ENCODE results near the gene C3. TPM values are rescaled to one million over a fixed set of nuclear protein-coding genes. Genes with fewer than 3 reads are reported as not detected.
A peak's percentile ranks its signal among the peaks of the same experiment; 100 is the strongest.

The C3 gene
- total and polyA plus RNA-seq, 2 experiments from 2014 or later: 556 to 563 TPM

GRCh38 chr19:6730941-6731670, 10.7 kb upstream of the C3 start:
- Histone ChIP-seq H3K9me3 (ENCODE audit: low read depth) (no peaks in the 10 kb centered on the region), H3K4me3 (no peak overlapping the region), H3K36me3 (replicated peaks; ENCODE audit: insufficient read depth, low read depth) (no peaks in the 10 kb centered on the region), H3K79me2 (peaks cover 14% of the 10 kb centered on the region), H3K4me2 (peak overlapping the region; percentile 52), H4K20me1 (ENCODE audit: insufficient read depth, poor library complexity, severe bottlenecking) (no peaks in the 10 kb centered on the region), H3K27me3 (no peaks in the 10 kb centered on the region), H3K27ac (no peak overlapping the region), H3K9me2 (replicated peaks; ENCODE audit: insufficient read depth) (no peaks in the 10 kb centered on the region), H3K4me1 (ENCODE audit: insufficient read depth) (peaks cover 12% of the 10 kb centered on the region), H2AFZ (no peak overlapping the region)
- DNase-seq (ENCODE audit: low spot score): no peak
- WGBS (ENCODE audit: low lambda C conversion rate, missing lambda C conversion rate): 92% methylated on average over 14 of the region's 30 CpGs
- TF ChIP-seq, protein P1, sequence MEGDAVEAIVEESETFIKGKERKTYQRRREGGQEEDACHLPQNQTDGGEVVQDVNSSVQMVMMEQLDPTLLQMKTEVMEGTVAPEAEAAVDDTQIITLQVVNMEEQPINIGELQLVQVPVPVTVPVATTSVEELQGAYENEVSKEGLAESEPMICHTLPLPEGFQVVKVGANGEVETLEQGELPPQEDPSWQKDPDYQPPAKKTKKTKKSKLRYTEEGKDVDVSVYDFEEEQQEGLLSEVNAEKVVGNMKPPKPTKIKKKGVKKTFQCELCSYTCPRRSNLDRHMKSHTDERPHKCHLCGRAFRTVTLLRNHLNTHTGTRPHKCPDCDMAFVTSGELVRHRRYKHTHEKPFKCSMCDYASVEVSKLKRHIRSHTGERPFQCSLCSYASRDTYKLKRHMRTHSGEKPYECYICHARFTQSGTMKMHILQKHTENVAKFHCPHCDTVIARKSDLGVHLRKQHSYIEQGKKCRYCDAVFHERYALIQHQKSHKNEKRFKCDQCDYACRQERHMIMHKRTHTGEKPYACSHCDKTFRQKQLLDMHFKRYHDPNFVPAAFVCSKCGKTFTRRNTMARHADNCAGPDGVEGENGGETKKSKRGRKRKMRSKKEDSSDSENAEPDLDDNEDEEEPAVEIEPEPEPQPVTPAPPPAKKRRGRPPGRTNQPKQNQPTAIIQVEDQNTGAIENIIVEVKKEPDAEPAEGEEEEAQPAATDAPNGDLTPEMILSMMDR (IDR thresholded peaks at IDR 0.05; ENCODE audit: poor library complexity): no peak
- TF ChIP-seq EZH2phosphoT487 (IDR thresholded peaks at IDR 0.05; ENCODE audit: low read depth, severe bottlenecking, unreplicated experiment) (no peak), EZH2 (IDR thresholded peaks at IDR 0.05; ENCODE audit: borderline replicate concordance) (no peak)

- Histone ChIP-seq H2AFZ (no peak overlapping the region), H3K9me3 (ENCODE audit: low read depth) (no peaks in the 10 kb centered on the region), H3K4me3 (no peak overlapping the region), H3K4me2 (peak overlapping the region; percentile 52), H3K36me3 (replicated peaks; ENCODE audit: insufficient read depth, low read depth) (no peaks in the 10 kb centered on the region), H3K27me3 (no peaks in the 10 kb centered on the region), H3K79me2 (peaks cover 8% of the 10 kb centered on the region), H3K27ac (peak overlapping the region; percentile 75), H4K20me1 (ENCODE audit: insufficient read depth, poor library complexity, severe bottlenecking) (no peaks in the 10 kb centered on the region), H3K9me2 (replicated peaks; ENCODE audit: insufficient read depth) (no peaks in the 10 kb centered on the region), H3K4me1 (ENCODE audit: insufficient read depth) (peaks cover 12% of the 10 kb centered on the region)
- WGBS (ENCODE audit: low lambda C conversion rate, missing lambda C conversion rate): 70% methylated on average over 21 of the region's 27 CpGs
- TF ChIP-seq EZH2 (IDR thresholded peaks at IDR 0.05; ENCODE audit: borderline replicate concordance): no peak
- no peak for TF ChIP-seq EZH2phosphoT487 (IDR thresholded peaks at IDR 0.05; ENCODE audit: low read depth, severe bottlenecking, unreplicated experiment)
- TF ChIP-seq, protein P1 (IDR thresholded peaks at IDR 0.05; ENCODE audit: poor library complexity): no peak
- peak; percentile 92 for DNase-seq (ENCODE audit: low spot score)
Measured at GRCh38 chr19:6730153-6730804, 9.8 kb upstream of the C3 start.

DNA sequence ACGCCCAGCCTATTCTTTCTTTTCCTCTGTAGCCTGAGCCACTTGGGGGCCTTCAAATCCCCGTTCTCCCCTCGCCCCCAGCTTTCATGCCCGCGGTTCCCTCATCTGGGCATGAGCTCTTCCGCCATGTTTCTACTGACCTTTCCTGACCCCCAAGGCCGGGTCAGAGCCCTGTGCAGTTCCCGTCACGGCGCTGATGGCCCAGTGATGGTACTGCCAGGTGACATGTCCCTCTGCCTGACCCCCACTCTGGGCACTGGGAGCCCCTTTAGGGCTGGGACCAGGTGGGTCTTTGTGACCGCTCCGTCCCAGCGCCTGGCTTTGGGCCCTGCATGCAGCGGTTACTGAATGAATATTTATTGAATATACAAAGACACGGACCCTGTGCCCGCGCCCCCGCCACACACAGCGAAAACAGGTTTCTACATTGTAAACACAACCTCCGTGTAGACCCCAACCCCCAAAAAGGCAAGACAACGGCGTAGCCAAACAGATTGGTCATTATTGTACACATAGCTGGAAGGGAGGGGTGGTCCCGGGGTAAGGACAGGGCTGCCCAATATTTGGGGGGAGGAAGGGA, 9.2 kb upstream of the C3 start:
- Histone ChIP-seq H4K20me1 (ENCODE audit: insufficient read depth, poor library complexity, severe bottlenecking) (no peaks in the 10 kb centered on the region), H3K27me3 (no peaks in the 10 kb centered on the region), H3K9me3 (ENCODE audit: low read depth) (no peaks in the 10 kb centered on the region), H3K79me2 (peaks cover 2% of the 10 kb centered on the region), H3K9me2 (replicated peaks; ENCODE audit: insufficient read depth) (no peaks in the 10 kb centered on the region), H3K4me1 (ENCODE audit: insufficient read depth) (peaks cover 9% of the 10 kb centered on the region), H3K36me3 (replicated peaks; ENCODE audit: insufficient read depth, low read depth) (no peaks in the 10 kb centered on the region), H3K27ac (peak overlapping the region; percentile 75), H3K4me2 (peak overlapping the region; percentile 52), H2AFZ (no peak overlapping the region), H3K4me3 (no peak overlapping the region)
- 93% methylated on average over 23 of the region's 23 CpGs for WGBS (ENCODE audit: low lambda C conversion rate, missing lambda C conversion rate)
- TF ChIP-seq EZH2 (IDR thresholded peaks at IDR 0.05; ENCODE audit: borderline replicate concordance): no peak
- TF ChIP-seq EZH2phosphoT487 (IDR thresholded peaks at IDR 0.05; ENCODE audit: low read depth, severe bottlenecking, unreplicated experiment): no peak
- TF ChIP-seq, protein P1 (IDR thresholded peaks at IDR 0.05; ENCODE audit: poor library complexity): no peak
- no peak for DNase-seq (ENCODE audit: low spot score)

Data from hepatocyte (in vitro differentiated cells).